Kidney glomerular epithelial cell (primary cell): ENCODE measurements around the gene AP4B1.

ENCODE experiments used
- DNase-seq: peaks from one replicate; lab custom pipeline; 2025; lab: John Stamatoyannopoulos, UW

Gene AP4B1

DNA sequence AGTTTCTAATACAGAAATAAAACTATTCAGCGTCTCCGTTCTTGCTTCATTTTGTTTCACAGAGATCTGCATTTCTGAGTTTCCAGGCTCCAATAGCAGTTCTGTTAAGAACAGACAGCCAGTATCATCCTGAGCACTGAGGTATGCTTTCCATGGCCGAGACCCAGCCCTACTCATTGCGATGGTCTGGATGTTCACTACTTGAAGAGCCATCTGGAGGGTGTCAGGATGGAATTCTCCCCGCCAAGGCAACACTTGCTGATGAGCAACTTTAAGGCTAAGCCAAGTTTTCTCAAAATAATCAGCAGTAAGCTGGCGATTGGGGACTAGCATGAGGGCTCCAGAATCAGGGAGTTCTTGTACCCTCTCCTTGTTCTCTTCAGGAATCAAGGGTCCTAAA lies 9.5 kb downstream of the AP4B1 start:
- no peak for DNase-seq

GRCh38 chr1:113893267-113893666 lies 11.3 kb downstream of the AP4B1 start:
- DNase-seq, result no peak

GRCh38 chr1:113891631-113892220 lies 12.9 kb downstream of the AP4B1 start:
- DNase-seq, result no peak

- DNase-seq, result no peak
These were observed 13.8 kb downstream of the AP4B1 start for GRCh38 chr1:113890816-113891215.

GRCh38 chr1:113887402-113888175 lies 17.0 kb downstream of the AP4B1 start, which contains the start of gene BCL2L15:
Gene BCL2L15 (minus strand): TSS chr1:113887581. CDS start chr1:113887375, 206 bp downstream.
- peak; percentile 62 for DNase-seq

DNA sequence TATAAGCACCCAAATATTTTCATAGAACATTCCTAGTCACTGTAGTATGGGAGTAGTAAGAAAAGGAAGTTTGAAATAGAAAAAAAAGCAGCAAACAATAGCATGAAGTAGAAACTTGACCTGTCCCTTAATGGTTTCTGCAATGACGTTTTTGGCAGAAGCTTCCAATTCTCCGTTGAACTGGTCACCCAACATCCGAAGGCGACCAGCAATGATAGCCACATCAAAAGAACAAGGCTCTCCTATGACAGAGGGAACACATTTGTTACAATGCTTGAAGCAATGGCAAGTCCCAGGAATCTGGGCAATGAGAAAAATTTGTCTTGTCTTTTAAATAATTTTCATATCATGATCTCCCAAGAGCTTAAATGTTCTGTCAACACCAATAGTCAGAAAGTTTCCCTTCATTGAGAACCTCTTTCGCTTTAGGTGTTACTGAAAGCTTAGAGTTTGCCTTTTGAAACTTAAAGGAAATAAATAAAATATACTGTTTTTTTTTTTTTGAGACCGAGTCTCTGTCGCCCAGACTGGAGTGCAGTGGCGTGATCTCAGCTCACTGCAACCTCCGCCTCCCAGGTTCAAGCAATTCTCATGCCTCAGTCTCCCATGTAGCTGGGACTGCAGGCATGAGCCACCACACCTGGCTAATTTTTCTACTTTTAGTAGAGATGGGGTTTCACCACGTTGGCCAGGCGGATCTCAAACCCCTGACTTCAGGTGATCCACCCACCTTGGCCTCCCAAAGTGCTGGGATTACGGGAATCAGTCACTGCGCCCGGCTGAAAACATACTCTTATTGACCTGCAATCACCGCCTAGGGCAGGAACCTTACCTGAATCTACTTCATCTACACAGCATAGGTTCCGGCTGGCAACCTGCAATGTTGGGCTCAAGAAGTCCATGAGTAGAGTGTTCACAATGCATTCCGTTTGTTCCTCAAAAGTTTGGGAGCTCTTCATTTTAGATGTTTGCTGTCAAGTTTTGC lies 17.9 kb downstream of the AP4B1 start:
- no peak for DNase-seq

- no peak for DNase-seq
These were observed 22.9 kb downstream of the AP4B1 start for GRCh38 chr1:113881661-113882060.

DNA sequence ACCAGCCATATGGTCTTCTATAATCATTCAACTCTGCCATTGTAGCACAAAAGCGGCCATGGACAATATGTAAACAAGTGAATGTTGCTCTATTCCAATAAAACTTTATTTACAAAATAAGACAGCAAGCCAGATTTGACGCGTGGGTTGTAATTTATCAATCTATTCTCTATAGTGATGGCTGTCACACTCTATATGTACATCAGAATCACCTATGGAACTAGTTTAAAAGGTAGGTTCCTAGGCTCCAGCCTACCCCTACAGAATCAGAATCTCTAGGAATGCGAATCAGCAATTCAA lies 24.9 kb downstream of the AP4B1 start:
- no peak for DNase-seq

GRCh38 chr1:113876176-113876575 lies 28.4 kb downstream of the AP4B1 start:
- no peak for DNase-seq

- peak; percentile 24 for DNase-seq
These were observed 28.9 kb downstream of the AP4B1 start for GRCh38 chr1:113875714-113876113.

DNA sequence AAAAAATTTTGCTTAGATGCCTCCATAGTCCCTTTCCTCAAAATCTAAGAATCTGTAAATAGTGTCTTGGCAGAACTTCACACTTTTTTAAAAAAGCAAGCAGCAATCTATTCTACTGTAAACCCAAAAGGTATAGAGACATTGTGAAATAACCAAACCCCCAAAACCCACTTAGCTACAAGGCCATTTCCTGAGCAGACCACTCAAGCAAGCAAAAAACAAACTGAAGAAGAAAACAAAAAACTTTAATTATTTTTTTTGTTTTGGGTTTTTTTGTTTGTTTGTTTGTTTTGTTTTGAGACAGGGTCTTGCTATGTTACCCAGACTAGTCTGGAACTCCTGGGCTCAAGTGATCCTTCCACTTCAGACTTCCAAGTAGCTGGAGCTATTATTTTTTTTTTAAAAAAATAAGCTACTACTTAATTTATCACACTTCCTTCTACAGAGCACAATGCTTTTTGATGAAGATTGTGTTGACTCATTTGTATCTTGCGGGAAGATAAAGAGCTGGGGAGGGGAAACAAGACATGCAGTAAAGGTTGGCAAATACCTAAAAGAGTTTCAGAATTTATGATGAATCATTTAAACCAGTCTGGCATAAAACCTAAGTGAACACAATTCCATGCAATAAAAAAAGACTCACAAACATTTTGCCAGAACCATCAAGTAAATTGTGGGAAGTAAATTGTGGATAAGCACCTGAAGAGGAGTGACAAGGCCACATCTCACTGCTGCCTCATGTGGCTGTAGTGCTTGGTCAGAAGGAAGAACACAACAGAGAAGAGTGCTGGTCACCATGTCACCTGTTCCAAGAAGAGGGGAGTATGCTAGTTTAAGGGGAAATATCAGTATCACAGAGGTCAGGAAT lies 30.4 kb downstream of the AP4B1 start:
- peak; percentile 66 for DNase-seq

GRCh38 chr1:113872219-113872935 lies 32.2 kb downstream of the AP4B1 start:
- no peak for DNase-seq

DNA sequence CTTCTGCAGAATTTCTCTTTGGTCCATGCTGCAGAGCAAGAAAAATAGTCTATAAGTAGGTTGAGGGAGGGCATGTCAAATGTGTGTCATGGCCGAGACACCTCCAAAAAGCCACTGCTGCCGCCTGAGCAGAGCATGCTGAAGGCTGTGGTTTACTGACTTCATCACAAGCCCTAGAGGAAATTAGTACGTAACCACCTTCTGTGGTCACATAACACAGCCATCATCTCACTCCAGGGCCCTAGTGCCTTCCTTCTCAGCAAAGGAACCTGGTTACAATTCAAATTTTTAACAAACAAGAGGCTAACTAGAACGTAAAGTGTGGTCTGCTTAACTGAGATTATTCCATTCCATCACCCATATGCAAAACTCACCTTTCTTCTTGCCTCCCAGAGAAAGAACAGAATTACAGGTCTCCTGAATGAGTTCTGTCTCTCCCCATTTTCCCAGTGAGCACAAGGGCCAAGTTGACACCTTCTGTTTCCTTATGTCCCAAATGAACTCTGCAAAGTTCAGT lies 32.9 kb downstream of the AP4B1 start, which contains the start of gene PTPN22:
Gene PTPN22, minus strand, starts transcription at position 116 of the 517 bp plus-strand sequence.
- peak; percentile 29 for DNase-seq

DNA sequence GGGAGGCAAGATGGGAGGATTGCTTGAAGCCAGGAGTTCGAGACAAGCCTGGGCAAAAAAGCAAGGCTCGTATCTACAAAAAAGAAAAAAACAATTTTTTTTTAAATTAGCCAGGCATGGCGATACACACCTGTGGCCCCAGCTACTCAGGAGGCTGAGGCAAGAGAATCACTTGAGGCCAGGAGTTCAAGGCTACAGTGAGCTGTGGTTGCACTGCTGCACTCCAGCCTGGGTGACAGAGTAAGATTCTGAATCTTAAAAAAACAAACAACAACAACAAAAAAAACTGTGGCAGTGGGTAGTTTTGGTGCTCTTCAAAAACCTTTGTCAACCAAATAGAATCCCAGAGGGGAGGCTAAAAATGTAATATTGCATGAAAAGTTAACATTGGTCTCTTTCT lies 33.8 kb downstream of the AP4B1 start:
- DNase-seq, result no peak

GRCh38 chr1:113868387-113869083 lies 36.1 kb downstream of the AP4B1 start:
- DNase-seq, result no peak

DNA sequence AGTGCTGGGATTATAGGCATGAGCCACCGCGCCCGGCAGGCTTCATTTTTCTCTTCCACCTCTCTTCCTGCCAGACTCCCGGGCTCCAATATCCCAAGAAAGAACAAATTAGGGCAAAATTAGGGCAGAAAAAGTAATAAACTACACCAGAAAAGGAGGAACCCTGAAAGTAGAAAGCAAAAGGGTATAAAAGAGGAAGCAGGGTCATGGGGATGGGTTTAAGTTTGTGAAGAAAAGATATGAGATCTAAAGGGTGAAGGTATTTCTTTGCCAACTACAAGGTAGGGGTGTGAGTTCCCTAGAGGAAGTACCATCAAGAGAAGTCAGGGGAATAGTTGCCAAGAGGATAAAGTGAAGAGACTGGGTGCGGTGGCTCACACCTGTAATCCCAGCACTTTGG lies 43.0 kb downstream of the AP4B1 start:
- DNase-seq, result no peak

DNA sequence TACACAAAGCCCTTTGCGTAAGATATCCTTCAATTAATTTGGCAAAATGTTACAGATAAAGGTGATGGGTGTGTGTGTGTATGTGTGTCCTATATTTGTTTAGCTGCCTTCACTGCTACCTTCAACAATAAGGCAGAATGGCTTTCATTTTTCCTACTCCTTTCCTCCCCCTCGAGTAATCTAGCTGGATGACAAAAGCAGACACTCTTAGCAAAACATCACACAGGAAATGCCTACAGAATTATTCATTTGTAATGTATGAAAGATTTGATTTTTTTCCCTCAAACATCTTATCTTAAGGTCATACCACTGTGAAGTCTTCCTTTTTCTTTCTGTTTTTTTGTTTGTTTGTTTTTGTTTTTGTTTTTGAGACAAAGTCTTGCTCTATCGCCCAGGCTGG lies 43.7 kb downstream of the AP4B1 start:
- peak; percentile 65 for DNase-seq

DNA sequence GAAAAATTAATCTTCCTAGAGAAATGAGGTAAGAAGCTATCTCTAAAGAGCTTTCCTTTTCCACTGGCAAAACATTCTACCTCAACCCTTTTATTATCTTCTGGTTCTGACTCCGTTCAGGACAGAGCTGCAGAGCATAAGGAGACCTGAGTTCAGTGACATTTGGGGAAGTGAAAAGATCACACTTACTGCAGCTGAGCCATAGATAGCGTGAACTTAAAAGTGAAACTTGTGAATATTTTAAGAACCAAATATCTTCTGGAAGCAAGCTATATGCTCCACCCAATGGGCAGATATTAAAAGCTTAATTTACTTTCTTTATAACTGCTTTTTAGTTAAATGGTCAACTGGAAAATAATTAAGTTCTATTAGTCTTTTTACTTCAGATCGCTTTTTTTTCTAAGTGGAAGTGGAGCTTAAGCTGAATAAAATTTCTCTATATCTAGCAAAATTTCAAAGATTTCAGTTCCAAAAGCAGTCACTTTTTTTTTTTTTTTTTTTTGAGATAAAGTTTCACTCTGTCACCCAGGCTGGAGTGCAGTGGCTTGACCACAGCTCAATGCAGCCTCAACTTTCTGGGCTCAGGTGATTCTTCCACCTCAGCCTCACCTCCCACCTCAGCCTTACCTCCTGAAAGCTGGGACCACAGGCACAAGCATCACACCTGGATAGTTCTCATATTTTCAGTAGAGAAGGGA lies 45.0 kb downstream of the AP4B1 start:
- no peak for DNase-seq

DNA sequence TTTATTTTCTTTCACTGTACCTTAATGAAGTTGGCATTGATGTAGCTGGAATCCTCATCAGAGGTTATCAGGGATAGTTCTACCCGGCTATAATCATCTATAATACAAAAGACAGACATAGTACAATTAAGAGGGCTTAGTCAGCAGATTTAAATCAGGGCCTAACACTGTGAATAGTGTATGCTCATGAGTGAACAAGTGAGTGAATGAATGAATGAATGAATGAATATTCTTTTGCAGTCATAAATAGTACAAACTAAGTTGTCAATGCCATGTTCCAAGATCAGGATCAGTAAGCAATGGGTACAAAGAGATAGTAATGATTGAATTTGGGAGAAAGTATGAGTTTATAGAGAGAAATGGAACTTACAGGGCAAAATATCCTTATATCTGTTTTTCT lies 45.6 kb downstream of the AP4B1 start:
- no peak for DNase-seq
